GM19043 (cell line): ENCODE data around the gene OR51V1.
"Not testable (repeated sequence)": the region's sequence is repeated elsewhere in the genome, so short reads cannot be mapped to it uniquely, and the experiment has no call there.

Experiments used
- ATAC-seq: cut with Tn5 transposase; IDR thresholded peaks from one replicate; pipeline ENCODE4 v1.9.1; 2021; ENCODE audit warnings: low read depth; ENCODE audit not compliant: unreplicated experiment

Gene OR51V1

DNA sequence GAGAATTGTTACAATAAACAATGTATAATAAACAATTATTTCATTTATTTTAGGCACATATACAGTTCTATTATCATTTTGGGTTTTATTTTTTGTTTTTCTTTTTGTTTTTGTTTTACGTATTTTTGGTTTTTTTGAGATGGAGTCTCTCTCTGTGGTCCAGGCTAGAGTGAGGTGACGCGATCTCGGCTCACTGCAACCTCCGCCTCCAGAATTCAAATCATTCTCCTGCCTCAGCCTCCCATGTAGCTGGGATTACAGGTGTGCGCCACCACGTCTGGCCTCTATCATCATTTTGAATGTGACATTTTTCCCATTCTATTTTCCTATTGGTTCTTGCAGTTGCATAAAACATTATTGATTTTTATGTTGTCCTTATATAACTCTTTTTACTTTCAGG is 25.5 kb downstream of the OR51V1 start:
- ATAC-seq = no peak

DNA sequence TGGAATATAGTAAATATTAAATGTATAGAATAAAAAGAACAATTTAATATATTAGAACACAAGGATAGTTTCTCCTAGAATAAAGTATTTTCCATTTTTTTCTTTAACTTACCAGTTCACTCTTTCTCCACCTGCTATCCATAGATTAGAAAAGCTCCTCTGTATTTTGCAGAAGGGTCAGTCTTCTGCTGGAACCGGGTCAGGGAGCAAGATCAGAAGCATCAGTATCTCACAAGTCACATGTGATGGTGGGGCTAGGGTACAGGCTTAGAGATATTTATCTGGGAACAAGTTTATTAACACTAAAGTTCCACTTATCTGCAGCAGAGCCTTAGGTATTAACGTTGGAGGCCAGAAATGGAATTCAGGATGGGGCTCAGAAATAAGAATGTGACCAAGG is 28.6 kb downstream of the OR51V1 start:
- no peak for ATAC-seq

DNA sequence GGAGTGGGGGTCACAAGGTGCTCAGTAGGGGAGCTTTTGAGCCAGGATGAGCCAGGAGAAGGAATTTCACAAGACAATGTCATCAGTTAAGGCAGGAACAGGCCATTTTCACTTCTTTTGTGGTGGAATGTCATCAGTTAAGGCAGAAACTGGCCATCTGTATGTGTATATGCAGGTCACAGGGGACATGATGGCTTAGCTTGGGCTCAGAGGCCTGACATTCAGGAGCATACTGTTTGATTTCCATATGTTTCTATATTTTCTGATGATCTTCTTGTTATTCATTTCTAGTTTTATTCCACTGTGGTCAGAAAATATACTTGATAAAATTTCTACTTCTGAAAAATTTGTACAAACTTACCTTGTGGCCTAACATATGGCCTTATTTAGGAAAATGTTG is 34.6 kb downstream of the OR51V1 start:
- ATAC-seq = not testable (repeated sequence)

DNA sequence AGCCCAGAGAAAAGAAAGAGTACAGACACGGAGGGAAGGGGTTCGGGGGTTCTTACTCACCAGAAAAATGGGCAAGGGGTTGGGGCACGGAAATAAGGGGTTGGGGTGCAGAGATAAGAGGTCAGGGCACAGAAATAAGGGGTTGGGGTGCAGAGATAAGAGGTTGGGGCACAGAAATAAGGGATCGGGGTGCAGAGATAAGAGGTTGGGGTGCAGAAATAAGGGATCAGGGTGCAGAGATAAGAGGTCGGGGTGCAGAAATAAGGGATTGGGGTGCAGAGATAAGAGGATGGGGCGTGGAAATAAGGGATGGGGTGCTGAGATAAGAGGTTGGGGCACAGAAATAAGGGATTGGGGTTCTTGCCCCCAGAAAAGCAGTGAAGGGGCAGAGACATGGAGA is 35.7 kb downstream of the OR51V1 start:
- ATAC-seq = not testable (repeated sequence)

DNA sequence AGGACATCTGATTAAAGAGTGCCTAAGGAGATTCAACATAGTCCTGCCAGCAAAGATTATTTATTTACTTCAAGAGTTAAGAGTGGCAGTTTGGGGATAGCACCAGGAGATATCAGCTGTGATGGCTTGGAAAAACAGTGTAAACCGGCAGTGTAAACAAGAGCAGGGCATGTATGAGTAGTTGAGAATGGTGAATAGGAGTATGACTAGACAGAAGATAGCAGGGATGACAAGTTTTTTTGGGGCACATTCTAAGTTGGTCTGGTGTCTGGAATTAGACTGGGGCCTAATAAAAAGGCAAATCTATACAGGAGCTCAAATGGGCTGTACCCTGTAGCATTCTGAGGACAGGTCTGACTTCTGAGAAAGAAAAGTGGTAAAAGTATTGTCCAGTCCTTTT is 39.4 kb downstream of the OR51V1 start:
- ATAC-seq = not testable (repeated sequence)

DNA sequence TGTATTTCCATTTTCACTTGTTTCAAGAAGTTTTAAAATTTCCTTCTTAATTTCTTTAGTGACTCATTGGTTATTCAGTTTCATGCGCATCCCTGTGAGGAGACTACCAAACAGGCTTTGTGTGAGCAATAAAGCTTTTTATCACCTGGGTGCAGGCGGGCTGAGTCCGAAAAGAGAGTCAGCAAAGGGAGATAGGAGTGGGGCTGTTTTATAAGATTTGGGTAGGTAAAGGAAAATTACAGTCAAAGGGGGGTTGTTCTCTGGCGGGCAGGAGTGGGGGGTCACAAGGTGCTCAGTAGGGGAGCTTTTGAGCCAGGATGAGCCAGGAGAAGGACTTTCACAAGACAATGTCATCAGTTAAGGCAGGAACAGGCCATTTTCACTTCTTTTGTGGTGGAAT is 40.3 kb downstream of the OR51V1 start:
- not testable (repeated sequence) for ATAC-seq

DNA sequence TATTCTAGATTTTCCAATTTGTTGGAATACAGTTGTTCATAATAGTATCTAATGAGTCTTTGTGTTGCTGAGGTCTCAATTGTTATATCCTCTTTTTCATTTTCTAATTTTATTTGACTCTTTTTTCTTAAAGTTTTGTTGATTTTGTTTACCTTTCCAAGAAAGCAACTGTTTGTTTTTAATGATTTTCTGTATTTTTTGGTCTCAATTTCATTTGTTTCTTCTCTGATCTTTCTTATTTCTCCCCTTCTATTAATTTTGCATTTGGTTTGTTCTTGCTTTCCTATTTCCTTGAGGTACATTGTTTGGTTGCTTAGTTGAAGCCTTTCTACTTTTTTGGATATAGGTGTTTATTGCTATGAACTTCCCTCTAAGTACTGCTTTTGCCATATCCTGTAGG is 40.7 kb downstream of the OR51V1 start:
- ATAC-seq = no peak

DNA sequence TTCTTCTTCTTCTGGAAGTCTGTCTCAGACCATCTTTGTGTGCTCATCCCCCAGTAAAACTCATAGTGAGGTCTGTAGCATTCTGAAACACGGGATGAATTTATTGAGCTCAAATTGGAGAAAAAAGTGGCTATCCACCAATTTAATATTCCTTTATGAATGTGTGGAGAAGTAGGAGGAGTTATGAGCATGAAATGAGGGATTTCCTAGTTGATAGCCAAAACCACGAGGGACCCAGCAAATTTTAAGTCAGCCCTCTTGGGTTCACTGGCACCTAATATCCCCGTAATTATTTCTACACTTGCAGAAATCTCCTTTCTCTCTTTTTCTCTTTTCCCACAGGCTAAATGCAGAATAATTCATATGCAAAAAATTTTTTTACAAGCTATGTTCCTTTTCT is 45.8 kb downstream of the OR51V1 start, which contains the start of gene OR52A1:
Gene OR52A1, minus strand, starts transcription at position 101 of the 400 bp plus-strand sequence. CDS start 2,388 bp downstream, outside the sequence.
- no peak for ATAC-seq

DNA sequence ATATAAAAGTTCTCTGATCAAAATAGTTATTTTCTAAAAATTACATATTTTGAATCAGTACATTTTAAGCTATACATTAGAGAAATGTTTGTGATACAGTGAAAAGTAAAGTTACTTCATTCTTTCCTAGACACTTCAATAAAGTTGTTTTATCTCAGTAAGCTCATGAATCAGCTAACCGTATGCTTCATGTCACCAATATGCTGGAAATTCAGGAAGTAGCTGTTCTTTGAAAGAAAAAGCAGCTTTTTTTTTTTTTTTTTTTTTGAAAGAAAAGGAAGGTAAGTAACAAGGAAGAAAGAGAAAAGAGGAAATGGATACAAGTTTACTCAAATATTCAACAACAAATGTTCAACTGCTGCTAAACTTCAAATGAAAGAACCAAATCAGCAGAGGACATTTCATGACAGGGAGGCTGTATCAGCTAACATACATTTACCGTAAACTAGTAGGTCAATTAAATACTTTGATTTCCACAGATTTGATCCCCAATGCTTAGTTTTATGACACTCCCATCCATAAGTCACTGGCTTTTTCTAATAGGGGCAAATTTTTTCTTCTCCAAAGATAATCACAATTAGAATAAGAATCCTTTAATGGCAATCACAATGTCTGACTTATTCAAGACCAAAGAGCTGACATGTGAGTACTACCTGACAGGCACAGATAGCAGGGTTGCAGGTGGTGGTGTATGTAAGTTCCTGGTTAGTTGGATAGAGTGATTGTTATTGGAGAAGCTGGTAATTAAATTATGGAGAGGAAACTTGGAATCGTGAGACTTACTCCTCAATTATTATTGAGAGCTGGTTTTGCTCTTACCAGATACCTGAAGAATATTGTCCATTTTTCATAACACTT is 46.7 kb downstream of the OR51V1 start:
- no peak for ATAC-seq

DNA sequence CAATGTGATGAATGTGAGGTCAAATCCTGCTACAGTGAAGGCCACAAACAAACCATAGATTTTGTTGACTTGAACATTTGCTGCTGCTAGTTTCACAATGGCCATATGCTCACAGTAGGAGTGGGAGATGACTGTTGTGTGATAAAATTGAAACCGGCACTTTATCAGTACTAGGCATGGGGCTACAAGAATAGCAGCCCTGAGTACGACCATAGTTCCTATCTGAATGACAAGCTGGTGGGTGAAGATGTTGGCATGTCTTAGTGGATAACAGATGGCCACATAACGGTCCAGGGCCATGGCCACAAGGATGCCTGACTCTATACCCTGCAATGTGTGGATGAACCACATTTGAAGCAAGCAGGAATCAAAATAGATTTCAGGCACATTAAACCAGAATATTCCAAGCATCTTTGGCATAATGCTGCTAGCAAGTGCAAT is 48.7 kb downstream of the OR51V1 start:
- ATAC-seq = no peak
